ENCODE data around the gene MRPL36.

The MRPL36 gene

GRCh38 chr5:1779782-1780613 lies 19.6 kb downstream of the MRPL36 start:
- DNase-seq = no peak

GRCh38 chr5:1779021-1779680 lies 20.5 kb downstream of the MRPL36 start:
- no peak for DNase-seq

DNA sequence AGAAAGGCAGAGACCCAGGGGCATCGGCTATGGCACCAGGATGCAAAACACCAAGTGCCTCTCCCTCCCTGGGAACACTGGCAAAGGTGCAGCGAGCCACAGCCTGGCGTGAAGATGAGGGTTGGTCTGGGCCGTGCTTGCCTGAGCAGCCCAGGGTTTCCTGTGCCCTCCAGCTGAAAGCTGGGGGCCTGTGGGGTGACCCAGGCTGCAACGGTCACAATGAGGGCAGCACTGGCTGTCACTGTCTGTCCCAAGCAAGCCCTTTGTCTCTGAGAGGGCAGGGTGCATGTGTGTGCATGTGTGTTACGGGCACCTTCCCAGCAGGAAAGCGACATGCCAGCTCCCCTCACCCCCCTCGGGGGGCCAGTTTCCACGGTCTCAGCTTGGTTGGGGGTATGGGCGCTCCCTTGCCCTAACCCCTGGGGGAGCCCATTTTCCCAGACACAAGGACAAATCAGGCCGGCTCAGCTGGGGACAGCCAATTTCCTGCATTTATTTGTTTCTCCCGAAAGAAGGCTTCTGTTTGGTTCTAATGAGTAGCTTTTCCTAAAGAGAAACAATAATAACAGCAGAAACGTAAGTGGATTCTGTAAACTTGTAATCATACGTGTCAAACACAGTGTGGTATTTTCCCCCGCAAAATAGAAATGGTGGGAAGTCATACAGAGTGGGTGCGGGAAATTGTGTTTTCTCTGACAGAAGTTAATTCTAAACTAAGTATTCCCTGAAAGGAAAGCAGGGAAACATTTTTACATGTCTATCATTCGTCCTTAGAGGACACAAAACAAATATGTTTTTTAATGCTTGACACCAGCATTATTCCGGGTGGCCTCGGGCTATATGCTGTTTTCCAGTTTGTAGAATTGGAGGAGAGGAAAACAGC lies 21.3 kb downstream of the MRPL36 start:
- DNase-seq = no peak

DNA sequence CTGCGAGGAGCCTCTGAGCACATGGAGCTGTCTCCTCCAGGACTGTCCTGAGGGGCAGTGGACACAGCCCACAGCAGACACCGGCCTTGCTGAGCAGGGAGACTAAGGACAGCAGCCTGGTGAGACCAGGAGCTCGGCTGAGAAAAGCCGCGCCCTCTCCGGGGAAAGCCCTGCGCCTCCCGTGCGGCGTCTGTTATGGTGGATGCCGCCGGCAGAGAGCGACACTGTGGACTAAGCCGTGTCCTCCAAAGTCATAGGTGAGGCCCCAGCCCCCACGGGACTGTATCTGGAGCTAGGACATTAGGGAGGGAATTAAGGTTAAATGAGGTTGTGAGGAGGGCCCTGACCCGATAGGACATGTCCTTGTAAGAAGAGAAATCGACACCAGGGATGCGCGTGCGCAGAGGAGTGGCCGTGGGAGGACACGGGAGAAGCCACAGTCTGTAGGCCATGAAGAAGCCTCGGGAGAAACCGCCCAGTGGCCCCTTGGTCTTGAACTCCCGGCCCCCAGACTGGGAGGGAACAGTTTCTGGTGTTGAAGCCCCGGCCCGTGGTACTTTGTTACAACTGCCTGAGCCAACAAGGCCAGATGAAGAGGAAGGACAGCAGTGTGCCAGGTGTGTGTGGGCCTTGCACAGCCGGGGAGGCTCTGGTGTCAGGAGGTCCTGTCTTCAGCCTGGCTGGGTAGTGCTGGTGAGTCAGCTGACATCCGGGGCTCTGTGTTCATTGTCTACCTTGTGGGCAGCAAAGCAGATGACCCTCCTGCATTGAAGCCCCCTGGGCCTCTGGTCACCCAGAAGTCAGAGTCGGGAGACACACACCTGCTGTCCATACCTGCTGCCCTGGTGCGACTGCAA lies 22.1 kb downstream of the MRPL36 start:
- DNase-seq = no peak

- DNase-seq = no peak
These were observed 22.8 kb downstream of the MRPL36 start for GRCh38 chr5:1776831-1777230.

DNA sequence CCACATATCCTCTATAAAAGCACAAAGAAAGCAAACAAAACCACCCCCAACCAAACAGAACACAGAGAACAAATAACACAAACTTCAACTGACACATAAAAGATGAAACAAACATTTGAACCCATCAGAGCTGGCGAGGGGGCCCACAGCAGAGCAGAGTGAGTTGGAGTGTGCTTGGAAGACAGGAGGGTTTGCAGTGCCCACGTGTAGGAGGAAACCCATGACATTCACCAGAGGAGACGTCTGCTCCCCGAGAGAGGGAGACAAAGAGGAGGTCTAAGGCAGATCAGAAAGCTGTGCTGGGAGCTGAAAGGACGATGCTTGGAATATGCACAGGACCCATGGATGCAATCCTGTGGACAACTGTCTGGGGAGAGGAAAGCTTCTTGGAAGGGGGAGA lies 27.0 kb downstream of the MRPL36 start:
- no peak for DNase-seq

DNA sequence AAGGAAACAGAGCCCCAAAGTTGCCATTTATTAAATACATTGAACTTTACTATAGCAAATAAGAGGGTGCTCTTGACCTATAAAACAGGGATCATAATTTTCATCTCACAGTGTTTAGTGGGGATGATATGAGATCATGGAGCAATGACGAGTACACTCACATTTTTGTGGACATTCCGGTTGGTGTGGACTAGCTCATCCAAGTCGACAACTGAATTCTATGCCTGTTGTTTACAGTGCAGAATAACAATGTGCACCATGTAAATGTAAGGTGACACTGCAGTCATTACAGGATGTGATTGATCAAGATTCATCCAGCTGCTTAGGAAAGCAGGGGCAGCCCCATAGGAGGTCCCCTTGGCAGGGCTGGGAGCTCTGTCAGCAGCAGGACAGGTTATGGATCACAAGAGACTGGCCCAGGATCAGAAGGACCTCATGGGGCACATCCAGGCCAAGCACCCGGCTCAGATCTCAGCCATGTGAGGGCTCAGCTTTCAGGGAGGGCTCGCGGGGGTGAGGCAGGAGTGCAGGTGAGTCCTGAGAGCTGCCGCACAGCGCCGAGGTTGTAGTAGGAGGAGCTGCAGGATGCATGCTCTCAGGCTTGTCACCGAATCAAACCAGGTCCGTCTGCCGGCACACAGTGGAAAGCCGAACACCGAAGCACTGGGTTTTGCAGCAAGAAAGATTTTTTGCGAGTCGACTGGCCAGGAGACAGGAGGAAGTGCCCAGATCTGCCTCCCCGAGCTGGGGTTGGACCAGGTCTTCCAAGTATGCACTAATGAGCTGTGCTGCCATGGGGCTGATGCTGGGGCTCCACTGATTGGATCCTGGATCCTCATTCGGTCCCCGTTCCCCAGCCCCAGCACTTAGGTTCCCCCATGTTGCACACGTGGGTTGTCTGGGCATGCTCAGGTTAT lies 28.2 kb downstream of the MRPL36 start:
- peak; percentile 47 for DNase-seq

DNA sequence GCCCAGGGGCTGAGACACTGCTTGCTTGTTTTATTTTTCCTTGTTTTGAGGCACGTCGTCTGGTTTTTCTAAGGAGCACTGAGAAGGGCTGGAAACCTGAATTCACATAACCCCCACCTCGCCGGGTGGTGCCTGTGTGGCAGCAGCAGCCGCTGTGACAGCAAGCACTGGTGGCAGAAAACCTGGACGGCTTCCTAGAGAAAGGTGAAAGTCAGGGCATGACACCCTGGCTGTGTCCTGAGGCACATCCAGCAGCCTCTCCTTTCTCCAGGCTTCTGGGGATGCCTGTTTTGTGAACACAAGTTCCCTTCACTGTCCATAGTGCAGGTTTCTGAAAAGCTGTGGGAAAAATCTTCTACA lies 29.2 kb downstream of the MRPL36 start:
- DNase-seq = no peak

DNA sequence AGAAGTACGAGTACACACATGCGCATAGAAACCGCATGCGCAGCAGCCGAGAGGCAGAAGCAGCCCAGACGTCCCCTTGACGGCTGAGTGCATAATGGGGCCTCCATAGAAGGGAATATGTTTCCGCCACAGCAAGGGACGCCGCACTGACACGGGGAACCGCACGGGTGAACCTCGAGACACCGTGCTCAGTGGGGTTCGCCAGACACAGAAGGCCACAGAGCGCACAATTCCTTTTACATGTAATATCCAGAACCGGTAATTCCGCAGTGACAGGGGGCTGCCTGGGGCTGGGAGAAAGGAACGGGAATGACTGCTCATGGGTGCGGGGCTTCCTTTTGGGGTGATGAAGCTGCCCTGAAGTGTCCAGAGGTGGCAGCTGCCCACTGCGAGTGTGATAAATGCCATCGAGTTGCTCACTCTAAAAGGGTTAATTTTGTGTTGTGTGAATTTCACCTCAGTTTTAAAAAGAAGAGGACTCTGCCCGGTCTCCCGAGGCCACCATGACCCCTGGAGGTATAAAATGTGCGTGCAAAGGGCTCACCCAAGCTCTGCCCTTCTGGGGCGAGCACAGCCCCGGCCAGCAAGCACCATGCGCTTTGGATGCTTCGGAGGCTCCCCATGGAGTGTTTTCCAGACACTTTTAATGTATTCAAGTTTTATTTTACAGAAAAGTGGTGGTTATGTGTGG lies 29.7 kb downstream of the MRPL36 start:
- no peak for DNase-seq

GRCh38 chr5:1769017-1769640 lies 30.5 kb downstream of the MRPL36 start:
- DNase-seq = no peak

DNA sequence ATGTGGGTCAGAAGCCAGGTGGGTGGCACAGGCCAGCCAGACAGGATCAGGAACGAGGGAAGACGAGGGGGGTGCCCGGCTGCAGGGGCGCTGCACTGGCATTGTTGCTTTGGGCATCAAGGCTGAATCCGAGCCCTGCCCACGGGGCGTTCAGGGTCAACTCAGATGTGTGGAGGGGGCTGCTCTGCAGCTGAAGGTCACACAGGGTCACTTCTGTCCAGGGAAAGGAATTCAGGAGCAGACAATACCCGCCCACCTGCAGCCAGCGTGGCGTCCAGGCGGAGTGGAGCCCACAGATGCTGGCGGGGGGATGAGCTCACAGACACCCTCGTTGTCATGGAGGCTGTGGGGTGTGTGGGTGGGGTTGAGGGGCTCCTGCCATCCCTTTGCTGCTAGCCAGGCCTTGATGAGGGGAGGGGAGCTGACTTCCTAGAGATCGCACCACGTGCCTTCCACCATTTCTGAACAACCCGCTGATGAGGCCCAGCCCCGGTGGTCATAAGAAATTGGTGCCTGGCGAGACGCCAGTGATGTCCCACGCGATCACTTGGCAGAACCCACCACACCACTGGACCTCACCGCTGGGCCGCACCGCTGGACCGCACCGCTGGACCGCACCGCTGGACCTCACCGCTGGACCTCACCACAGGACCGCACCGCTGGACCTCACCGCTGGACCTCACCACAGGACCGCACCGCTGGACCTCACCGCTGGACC lies 31.2 kb downstream of the MRPL36 start:
- no peak for DNase-seq

DNA sequence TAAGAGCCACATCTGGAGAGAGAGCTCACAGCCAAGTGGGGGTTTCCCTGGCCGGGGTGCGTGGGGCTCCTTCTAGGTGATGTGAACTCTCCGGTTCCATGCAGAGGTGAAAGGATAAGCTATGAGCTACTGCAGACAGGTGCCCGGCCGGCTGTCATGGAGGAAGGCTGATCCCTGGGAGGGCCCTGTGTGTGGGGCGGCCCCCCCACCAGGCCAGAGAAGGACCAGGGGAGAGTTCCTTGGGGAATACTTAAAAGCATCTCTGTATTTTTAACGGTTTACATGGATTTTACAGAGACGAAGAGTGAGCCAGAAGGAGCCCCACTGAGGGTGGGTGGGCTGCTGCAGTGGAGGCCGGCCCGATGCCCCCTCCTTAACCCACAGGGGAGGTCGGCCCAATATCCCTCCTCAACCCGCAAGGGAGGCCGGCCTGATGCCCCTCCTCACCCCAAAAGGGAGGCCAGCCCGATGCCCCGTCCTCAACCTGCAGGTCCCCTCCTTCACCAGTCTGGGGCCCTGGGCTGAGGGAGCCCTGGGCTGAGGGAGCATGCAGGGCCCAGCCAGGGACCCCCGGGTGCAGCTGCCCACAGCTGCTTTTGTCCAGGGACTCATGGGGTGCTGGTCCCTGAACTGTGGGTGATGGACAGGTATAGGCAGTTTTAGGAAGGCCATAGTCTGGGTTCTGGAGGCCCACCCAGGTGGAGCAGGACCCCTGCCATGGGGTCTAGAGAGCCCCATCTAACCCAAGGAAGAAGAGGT lies 31.9 kb downstream of the MRPL36 start:
- no peak for DNase-seq

DNA sequence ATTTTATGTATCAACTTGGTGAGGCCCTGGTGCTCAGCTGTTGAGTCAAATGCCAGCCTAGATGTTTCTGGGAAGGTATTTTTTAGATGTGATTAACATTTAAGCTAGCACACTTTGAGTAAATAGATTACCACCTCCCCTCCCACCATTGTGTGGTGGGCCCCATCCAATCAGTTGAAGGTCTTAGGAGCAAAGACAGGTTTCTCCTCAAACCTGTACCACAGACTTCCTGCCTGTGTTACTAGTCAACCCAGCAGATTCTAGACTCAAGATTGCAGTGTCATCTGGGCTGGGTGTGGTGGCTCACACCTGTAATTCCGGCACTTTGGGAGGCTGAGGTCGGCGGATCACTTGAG lies 33.8 kb downstream of the MRPL36 start:
- no peak for DNase-seq

DNA sequence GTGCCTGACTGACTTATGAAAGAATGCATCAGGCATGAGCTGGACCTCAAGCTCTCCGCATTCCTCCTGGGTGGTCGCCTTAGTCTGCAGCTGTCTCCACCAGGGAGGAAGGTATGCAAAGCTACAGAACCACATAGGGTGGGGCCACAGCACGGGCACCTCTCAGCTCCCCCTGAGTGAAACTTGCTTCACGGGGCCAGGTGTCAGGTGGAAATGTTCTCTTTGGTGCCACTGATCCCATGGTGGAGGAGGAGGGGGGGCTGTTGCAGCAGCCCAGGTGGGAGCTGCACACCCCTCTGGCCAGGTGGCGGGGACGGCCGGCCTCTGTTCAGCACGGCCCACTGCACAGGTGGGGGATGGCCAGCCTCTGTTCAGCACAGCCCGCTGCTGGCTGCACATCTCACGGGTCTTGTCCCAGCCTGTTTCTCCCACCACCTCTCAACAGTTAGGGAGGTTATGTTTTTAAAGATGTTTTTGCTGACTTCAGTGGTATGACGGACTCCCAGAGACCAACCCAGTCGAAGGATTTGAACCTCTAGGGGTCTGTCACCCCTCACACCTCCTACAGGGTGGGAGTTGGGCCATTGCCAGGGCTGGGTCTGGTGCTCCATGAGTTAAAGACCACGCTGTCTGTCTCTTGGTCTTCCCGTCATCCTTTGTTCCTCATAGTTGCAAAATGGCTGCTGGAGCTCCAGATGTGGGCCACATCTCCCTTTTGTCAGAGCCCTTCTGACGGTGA lies 34.3 kb downstream of the MRPL36 start:
- no peak for DNase-seq

GRCh38 chr5:1764606-1764960 lies 35.1 kb downstream of the MRPL36 start:
- no peak for DNase-seq

- no peak for DNase-seq
These were observed 35.6 kb downstream of the MRPL36 start for GRCh38 chr5:1763960-1764605.

GRCh38 chr5:1763548-1763911 lies 36.1 kb downstream of the MRPL36 start:
- peak; percentile 30 for DNase-seq

Data from NCI-H748 treated with DMSO at 0.1 percent for 48 hours (cell line).